Activated CD4-positive, alpha-beta memory T cell treated with anti-CD3 and anti-CD28 coated beads for 36 hours (primary cell): ENCODE data around the gene FAM9B. TPM values are rescaled to one million over a fixed set of nuclear protein-coding genes. Genes with fewer than 3 reads are reported as not detected.

Experiments
- CTCF ChIA-PET: fragments of 350-600 bp; sonication (Branson Sonifier 250); formaldehyde crosslinking; loops from one replicate; lab custom pipeline; 2021; ENCODE audit warnings: antibody characterized with exemption, inconsistent platforms; lab: Charles Lee
- POLR2A ChIA-PET: fragments of 350-600 bp; sonication (Branson Sonifier 250); formaldehyde crosslinking; loops from one replicate; lab custom pipeline; 2021; ENCODE audit warnings: antibody characterized with exemption; lab: Charles Lee
- DNase-seq: peaks from one replicate; pipeline ENCODE4 v3.0.0-alpha.2; 2020
- H3K27ac Mint-ChIP-seq: one replicate; pipeline ENCODE4 v1.8.0; 2021; ENCODE audit warnings: mixed read lengths
- H3K27me3 Mint-ChIP-seq: one replicate; pipeline ENCODE4 v1.8.0; 2021; ENCODE audit warnings: mixed read lengths
- H3K36me3 Mint-ChIP-seq: one replicate; pipeline ENCODE4 v1.8.0; 2021; ENCODE audit warnings: mixed read lengths
- H3K4me1 Mint-ChIP-seq: one replicate; pipeline ENCODE4 v1.8.0; 2021; ENCODE audit warnings: low read depth, mixed read lengths
- H3K4me3 Mint-ChIP-seq: one replicate; pipeline ENCODE4 v1.8.0; 2021; ENCODE audit warnings: mild to moderate bottlenecking, mixed read lengths
- H3K9me3 Mint-ChIP-seq: one replicate; pipeline ENCODE4 v1.8.0; 2021; ENCODE audit warnings: mixed read lengths
- intact Hi-C: fragments of 100-400 bp; cut with micrococcal nuclease; formaldehyde crosslinking; loops from one replicate; pipeline ENCODE4 v1.15.1; 2023
- total RNA-seq, 2 experiments: library from RNA; stranded (reverse); gene quantifications; one replicate each; pipeline ENCODE4 v1.2.3, GENCODE V29; 2021

Gene FAM9B
- total RNA-seq = not detected

DNA sequence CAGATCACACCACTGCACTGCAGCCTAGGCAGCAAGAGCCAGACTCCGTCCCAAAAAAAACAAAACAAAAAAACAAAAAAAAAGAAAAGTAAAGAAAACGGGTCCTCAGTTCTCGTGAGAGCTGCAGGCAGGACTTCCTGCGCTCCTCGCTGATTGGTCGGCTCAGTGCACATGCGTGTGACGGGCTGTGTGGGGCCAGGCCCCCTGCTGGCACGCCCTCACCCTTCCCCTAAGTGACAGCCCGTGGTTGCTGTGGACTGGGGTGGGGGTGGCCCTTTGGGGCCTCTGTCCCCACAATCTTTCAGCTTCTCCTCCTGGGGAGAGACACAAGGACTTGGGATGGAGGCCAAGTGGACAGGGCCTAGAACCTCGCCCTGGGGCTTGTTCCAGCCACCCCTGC is at the start of gene FAM9B:
TSS of gene FAM9B (minus strand) at position 139 of the 400 bp plus-strand sequence. CDS start 1,141 bp downstream, outside the sequence.
- H3K4me1 Mint-ChIP-seq = peaks cover 4% of the 10 kb centered on the region
- DNase-seq = no peak
- H3K9me3 Mint-ChIP-seq = no peaks in the 10 kb centered on the region
- no peak within 1 kb of the TSS for H3K4me3 Mint-ChIP-seq
- ChIA-PET CTCF (no interaction called here), POLR2A (no interaction called here)
- intact Hi-C loops = no loop called here
- H3K36me3 Mint-ChIP-seq = no peaks in the 10 kb centered on the region
- H3K27ac Mint-ChIP-seq = no peak within 1 kb of the TSS
- H3K27me3 Mint-ChIP-seq = no peaks in the 10 kb centered on the region

DNA sequence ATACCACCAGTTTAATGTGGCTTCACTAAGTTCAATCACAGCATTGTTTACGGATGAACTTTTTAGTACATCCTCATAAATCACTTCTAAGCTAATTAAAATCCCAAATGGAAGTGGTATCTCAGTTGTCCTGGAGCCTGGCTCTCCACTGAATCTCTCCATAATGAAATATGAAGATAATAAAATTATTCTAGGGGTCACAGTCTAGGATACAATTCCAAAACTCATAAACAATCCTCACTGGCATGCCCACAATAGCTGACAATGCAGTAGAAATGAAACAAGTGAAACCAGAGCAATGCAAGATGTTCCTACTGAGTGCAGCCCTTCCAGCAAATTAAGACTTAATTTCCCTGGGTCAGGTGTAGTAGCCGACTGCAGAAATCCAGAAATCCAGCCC is 47.3 kb upstream of the FAM9B start:
- no peak for DNase-seq
- H3K9me3 Mint-ChIP-seq = peaks cover 9% of the 10 kb centered on the region
- CTCF ChIA-PET = no interaction called here
- POLR2A ChIA-PET = no interaction called here
- peaks cover 3% of the 10 kb centered on the region for H3K36me3 Mint-ChIP-seq
- no peak overlapping the region for H3K27ac Mint-ChIP-seq
- intact Hi-C loops = no loop called here
- no peaks in the 10 kb centered on the region for H3K27me3 Mint-ChIP-seq
- no peaks in the 10 kb centered on the region for H3K4me1 Mint-ChIP-seq
- no peak overlapping the region for H3K4me3 Mint-ChIP-seq

DNA sequence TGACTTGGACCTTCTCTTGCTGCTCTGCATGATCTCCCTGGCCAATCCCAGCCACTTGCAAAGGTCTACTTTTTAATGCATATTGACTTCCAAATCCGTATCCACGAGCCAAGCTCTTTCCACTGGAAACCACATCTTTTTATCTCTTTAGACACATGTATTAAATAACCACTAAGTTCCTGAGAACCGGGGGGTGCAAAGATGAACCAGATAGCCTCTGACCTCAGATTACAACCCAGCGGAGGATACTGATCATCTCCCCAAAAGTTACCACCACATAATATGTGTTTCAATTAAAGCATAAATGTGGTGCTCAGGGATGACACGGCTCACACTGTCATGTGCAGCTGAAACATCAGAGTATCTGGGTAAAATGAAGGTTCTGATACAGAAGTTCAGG is 40.4 kb upstream of the FAM9B start:
- Mint-ChIP-seq H3K36me3 (no peaks in the 10 kb centered on the region), H3K27me3 (peaks cover 2% of the 10 kb centered on the region), H3K4me1 (peaks cover 18% of the 10 kb centered on the region), H3K9me3 (peaks cover under 1% of the 10 kb centered on the region), H3K27ac (no peak overlapping the region), H3K4me3 (no peak overlapping the region)
- ChIA-PET CTCF (interaction anchor here (0.7 kb wide), 1 partner anchor 1940 kb away, joined by 3 read pairs; no protein-coding TSS in a partner anchor), POLR2A (no interaction called here)
- intact Hi-C loops = loop anchor here (10.0 kb wide), 2 partner anchors 60 to 90 kb away; no protein-coding TSS in a partner anchor
- DNase-seq = no peak

DNA sequence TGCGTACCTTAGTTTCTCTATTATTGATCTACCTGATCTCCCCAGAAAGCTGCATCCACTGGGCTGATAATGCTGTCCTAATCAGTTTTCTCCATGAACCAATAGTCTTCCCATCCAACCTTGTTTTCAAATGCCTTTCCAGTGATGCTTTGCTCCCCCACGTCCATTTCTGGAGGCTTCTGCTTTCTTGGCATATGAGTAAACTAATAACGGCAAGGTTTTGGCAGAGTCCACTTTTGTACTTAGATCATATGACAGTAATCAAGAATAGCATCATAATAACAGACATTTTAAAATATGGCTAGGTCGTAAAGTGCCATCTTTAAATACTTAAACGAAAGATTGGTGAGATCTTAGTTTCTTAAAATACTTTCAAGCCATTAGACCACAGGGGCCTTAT is 38.4 kb upstream of the FAM9B start:
- no peak overlapping the region for H3K4me3 Mint-ChIP-seq
- POLR2A ChIA-PET = no interaction called here
- no peaks in the 10 kb centered on the region for H3K36me3 Mint-ChIP-seq
- H3K27me3 Mint-ChIP-seq = peaks cover 2% of the 10 kb centered on the region
- no peaks in the 10 kb centered on the region for H3K9me3 Mint-ChIP-seq
- no peak for DNase-seq
- H3K27ac Mint-ChIP-seq = no peak overlapping the region
- H3K4me1 Mint-ChIP-seq = peaks cover 18% of the 10 kb centered on the region
- intact Hi-C loops = loop anchor here (10.0 kb wide), 2 partner anchors 63 to 87 kb away; no protein-coding TSS in a partner anchor
- CTCF ChIA-PET = no interaction called here

DNA sequence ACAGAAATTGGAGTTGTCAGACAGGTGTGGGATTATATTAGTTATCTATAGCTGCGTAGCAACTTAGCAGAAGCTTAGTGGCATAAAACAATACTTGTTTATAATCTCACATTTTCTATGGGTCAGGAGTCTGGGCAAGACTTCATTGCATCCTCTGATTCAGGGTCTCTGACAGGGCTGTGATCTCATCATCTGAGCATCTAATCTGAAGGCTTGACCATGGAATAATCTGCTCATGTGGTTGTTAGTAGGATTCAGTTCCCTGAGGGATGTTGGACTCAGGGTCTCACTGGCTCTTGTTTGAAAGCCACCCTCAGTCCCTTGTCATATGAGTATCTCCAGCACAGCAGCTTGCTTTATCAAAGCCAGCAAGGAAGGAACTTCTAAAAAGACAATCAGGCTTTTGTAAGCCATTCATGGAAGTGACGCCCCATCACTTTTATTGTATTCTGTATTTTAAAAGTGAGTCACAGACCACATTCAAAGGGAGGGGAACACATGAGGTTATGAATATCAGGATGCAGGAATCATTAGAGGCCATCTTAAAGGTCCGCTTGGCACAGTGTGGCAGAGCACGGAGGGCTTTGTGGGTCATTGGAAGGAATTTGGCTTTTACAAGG is 37.2 kb upstream of the FAM9B start:
- ChIA-PET POLR2A (no interaction called here), CTCF (no interaction called here)
- Mint-ChIP-seq H3K4me3 (no peak overlapping the region), H3K27ac (no peak overlapping the region), H3K4me1 (peaks cover 18% of the 10 kb centered on the region), H3K9me3 (no peaks in the 10 kb centered on the region), H3K27me3 (peaks cover 2% of the 10 kb centered on the region), H3K36me3 (no peaks in the 10 kb centered on the region)
- DNase-seq = no peak
- intact Hi-C loops = loop anchor here (10.0 kb wide), 2 partner anchors 64 to 86 kb away; no protein-coding TSS in a partner anchor

DNA sequence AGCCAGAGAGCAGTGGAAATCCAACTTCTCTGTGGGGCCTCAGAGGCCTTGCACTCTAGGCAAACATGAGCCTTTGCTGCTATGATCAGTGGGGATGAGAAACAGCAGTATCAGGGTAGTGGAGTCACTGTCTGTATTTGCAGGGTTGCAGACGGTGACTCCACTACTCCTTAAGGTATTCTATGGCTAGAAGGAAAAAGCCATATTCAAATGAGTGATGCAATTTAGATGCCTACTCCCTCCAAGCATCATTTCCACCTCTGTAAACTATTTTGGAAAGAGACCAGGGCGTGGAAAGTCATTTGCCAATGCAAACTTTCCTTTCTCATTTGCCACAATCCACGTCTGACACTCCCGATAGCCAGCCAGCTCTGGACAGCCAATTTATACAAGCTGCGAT is 35.6 kb upstream of the FAM9B start:
- no peaks in the 10 kb centered on the region for H3K36me3 Mint-ChIP-seq
- H3K27ac Mint-ChIP-seq = no peak overlapping the region
- DNase-seq = no peak
- ChIA-PET CTCF (no interaction called here), POLR2A (no interaction called here)
- H3K4me1 Mint-ChIP-seq = peaks cover 18% of the 10 kb centered on the region
- intact Hi-C loops = no loop called here
- H3K4me3 Mint-ChIP-seq = no peak overlapping the region
- no peaks in the 10 kb centered on the region for H3K27me3 Mint-ChIP-seq
- peaks cover 6% of the 10 kb centered on the region for H3K9me3 Mint-ChIP-seq

DNA sequence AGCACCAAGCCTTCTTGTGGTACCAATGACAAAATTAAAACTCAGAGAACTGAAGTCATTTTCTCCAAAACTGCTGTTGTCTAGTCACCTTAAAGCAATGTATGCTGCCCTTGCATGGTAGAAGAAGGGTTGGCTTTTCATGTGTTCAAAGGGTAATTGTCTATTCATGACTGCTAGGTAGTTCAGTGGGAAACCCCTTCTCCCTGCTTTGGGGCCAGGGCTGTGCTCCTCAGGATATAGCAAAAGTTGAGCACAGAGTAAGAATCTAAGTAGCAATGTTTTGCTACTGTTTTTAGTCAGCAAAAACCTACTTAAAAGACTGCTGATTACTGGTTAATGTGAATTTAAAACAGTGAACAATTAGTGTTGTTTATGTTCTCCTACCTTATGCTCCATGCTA is 30.8 kb upstream of the FAM9B start:
- Mint-ChIP-seq H3K9me3 (peaks cover 6% of the 10 kb centered on the region), H3K27ac (no peak overlapping the region), H3K4me3 (no peak overlapping the region), H3K4me1 (no peaks in the 10 kb centered on the region), H3K36me3 (no peaks in the 10 kb centered on the region), H3K27me3 (no peaks in the 10 kb centered on the region)
- CTCF ChIA-PET = no interaction called here
- POLR2A ChIA-PET = no interaction called here
- peak; percentile 10 for DNase-seq
- intact Hi-C loops = no loop called here

DNA sequence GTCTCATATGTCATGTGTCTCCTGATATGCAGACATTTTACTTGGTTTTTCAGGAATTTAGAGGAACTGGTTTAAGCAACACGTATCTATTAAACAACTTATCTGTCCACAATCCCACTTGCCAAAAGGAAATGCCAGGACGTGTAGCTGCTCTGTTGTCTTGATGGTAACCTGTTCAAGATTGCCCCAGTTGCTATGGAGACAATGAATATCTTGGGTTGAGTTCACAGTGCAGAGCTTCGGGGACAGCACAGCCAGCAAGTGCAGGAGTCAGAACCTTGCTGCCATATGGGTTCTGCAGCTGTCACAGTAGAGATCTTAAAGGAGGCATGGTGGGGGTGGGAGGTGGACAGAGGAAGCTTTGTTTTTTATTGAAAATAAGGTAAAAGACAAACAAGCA is 28.7 kb upstream of the FAM9B start:
- CTCF ChIA-PET = no interaction called here
- DNase-seq = no peak
- Mint-ChIP-seq H3K9me3 (peaks cover 6% of the 10 kb centered on the region), H3K36me3 (no peaks in the 10 kb centered on the region), H3K4me1 (no peaks in the 10 kb centered on the region), H3K27me3 (no peaks in the 10 kb centered on the region), H3K27ac (no peak overlapping the region), H3K4me3 (no peak overlapping the region)
- POLR2A ChIA-PET = no interaction called here
- intact Hi-C loops = no loop called here

DNA sequence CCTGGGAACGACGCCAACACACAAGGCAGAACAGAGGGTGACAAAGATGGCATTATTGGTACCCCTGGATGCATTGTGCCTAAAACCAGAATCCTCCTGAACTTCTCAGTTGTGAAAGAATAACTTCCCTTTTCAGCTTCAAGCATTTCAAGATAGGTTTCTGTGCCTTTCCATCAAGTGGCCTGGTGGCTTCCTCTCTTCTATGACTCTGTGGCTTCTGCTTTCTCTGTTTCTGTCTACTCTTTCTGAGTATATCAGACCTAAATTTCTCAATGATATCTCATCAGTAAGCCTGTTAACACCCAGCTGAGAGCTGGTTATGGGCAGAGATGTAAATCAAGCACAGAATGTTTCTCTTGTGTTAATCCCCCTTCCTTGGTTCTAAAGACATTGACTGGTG is 21.4 kb upstream of the FAM9B start:
- Mint-ChIP-seq H3K27me3 (no peaks in the 10 kb centered on the region), H3K9me3 (no peaks in the 10 kb centered on the region), H3K27ac (no peak overlapping the region), H3K36me3 (no peaks in the 10 kb centered on the region), H3K4me3 (no peak overlapping the region), H3K4me1 (no peaks in the 10 kb centered on the region)
- no peak for DNase-seq
- intact Hi-C loops = loop anchor here (10.0 kb wide), 1 partner anchor 259 kb away; no protein-coding TSS in a partner anchor
- ChIA-PET CTCF (no interaction called here), POLR2A (no interaction called here)

DNA sequence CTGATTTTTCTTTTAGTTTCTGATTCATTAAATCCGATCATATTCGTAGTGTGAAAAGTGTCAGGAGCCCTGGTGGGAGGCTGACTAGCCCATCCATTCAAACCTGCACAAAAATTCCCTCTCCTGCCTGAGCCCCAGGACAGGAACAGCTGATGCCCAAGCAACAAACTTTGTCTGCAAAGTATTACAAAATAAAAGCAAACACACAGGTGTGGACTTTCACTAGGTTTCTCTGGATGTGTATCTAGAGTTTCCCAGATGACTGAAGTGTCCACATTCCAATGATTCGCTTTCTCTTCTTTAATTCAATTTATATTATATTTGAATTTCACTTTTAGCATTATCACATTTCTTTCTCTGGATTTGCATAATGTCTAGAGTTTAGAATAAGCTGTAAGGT is 18.2 kb upstream of the FAM9B start:
- Mint-ChIP-seq H3K9me3 (no peaks in the 10 kb centered on the region), H3K4me3 (no peak overlapping the region), H3K27ac (no peak overlapping the region), H3K27me3 (no peaks in the 10 kb centered on the region), H3K36me3 (no peaks in the 10 kb centered on the region), H3K4me1 (no peaks in the 10 kb centered on the region)
- no peak for DNase-seq
- CTCF ChIA-PET = no interaction called here
- POLR2A ChIA-PET = no interaction called here
- intact Hi-C loops = loop anchor here (10.0 kb wide), 1 partner anchor 263 kb away; no protein-coding TSS in a partner anchor

DNA sequence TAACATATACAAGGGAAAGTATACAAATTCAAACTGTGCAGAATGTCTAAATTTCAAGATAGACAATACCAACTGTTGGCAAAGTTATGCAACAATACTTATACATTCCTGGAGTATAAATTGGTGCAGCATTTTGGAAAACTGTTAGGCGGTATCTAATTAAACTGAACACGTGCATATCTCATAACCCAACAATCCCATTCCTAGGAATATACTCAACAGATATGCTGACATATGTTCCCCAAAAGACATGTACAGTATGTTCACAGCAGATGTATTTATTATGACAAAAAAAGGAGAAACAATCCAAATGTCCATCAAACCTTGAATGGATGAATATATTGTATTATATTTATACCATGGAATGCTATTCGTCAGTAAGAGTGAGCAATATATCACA is 16.4 kb upstream of the FAM9B start:
- H3K36me3 Mint-ChIP-seq = no peaks in the 10 kb centered on the region
- H3K4me1 Mint-ChIP-seq = no peaks in the 10 kb centered on the region
- POLR2A ChIA-PET = no interaction called here
- H3K9me3 Mint-ChIP-seq = no peaks in the 10 kb centered on the region
- H3K4me3 Mint-ChIP-seq = no peak overlapping the region
- DNase-seq = no peak
- intact Hi-C loops = loop anchor here (10.0 kb wide), 1 partner anchor 264 kb away; no protein-coding TSS in a partner anchor
- H3K27ac Mint-ChIP-seq = no peak overlapping the region
- CTCF ChIA-PET = no interaction called here
- no peaks in the 10 kb centered on the region for H3K27me3 Mint-ChIP-seq

DNA sequence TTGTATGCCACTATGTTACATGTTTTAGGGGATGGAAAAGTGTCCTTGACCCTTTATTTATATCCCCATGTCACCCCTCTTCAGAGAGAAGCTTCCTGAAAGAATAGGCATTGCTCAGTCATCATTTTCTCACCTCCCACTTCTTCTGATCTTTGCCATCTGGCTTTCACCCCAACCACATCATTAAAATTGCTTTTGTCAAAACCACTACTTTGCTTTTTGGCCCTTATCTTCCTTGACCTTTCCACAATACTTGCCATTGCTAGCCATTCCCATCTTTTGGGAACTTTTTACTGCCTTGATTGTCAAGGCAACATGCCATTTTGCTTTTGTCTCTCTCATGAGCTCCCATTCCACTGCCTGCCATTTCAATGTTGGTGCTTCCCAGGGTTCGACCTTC is 14.9 kb upstream of the FAM9B start:
- ChIA-PET CTCF (no interaction called here), POLR2A (no interaction called here)
- Mint-ChIP-seq H3K9me3 (no peaks in the 10 kb centered on the region), H3K4me3 (no peak overlapping the region), H3K27ac (no peak overlapping the region), H3K27me3 (no peaks in the 10 kb centered on the region), H3K4me1 (no peaks in the 10 kb centered on the region), H3K36me3 (no peaks in the 10 kb centered on the region)
- intact Hi-C loops = no loop called here
- no peak for DNase-seq

DNA sequence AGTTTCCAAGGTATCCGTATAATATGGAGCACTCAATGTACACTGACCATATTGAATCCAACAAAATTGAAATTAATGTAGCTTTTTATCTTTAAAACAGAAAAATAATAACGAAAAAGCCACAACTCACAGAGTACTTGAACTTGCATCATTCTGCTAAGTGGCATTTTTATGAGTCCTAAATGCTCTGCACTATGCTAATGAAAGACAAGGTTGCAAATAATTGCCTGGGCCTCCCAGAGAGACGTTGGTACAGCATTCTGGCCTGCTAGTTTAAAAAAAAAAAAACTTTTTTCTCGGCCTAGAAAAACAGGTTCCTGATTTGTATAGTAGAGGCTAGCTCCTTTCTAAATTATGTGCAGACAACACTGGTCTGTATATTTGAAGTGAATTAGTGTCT is 4.3 kb upstream of the FAM9B start:
- ChIA-PET CTCF (no interaction called here), POLR2A (no interaction called here)
- Mint-ChIP-seq H3K36me3 (no peaks in the 10 kb centered on the region), H3K27ac (no peak overlapping the region), H3K4me3 (no peak overlapping the region), H3K9me3 (no peaks in the 10 kb centered on the region), H3K27me3 (no peaks in the 10 kb centered on the region), H3K4me1 (peaks cover 4% of the 10 kb centered on the region)
- intact Hi-C loops = no loop called here
- DNase-seq = no peak
